OCI-LY7 (cell line): ENCODE measurements around the gene PLEKHA5.

Source experiments
- EZH2phosphoT487 ChIP-seq: fragments of 200-600 bp; sonication (generic); IDR thresholded peaks from 2 replicates; pipeline ENCODE4 v1.6.1; 2018; ENCODE audit warnings: low read depth, borderline replicate concordance, mild to moderate bottlenecking, mixed run types, antibody characterized with exemption, low read length, moderate library complexity, mixed read lengths
- TF ChIP-seq, protein P1 (sequence below): fragments of 200-600 bp; sonication (generic); conservative IDR thresholded peaks from 2 replicates; pipeline ENCODE4 v1.5.1; 2014; ENCODE audit warnings: mild to moderate bottlenecking, antibody characterized with exemption, low read length, moderate library complexity, mixed read lengths

DNA sequence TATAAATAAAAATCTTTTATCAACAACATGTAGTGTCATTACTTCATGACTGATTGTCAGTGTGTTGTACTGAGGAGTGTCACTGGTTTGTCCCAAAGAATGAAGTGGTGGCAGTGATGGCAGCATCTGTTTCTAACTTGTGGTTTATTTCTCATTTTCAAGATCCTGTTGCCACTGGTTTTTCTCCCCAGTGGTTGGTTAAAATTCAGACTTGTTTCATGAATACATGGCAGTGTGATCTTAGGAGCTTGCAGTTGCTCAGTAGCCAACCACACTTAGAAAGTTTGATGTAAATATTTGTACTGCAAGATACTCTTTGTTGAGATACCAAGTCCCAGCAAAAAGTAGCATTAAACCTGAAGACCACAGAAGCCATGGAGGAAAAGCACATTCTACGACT lies 69.8 kb downstream of the PLEKHA5 start:
- TF ChIP-seq, protein P1, sequence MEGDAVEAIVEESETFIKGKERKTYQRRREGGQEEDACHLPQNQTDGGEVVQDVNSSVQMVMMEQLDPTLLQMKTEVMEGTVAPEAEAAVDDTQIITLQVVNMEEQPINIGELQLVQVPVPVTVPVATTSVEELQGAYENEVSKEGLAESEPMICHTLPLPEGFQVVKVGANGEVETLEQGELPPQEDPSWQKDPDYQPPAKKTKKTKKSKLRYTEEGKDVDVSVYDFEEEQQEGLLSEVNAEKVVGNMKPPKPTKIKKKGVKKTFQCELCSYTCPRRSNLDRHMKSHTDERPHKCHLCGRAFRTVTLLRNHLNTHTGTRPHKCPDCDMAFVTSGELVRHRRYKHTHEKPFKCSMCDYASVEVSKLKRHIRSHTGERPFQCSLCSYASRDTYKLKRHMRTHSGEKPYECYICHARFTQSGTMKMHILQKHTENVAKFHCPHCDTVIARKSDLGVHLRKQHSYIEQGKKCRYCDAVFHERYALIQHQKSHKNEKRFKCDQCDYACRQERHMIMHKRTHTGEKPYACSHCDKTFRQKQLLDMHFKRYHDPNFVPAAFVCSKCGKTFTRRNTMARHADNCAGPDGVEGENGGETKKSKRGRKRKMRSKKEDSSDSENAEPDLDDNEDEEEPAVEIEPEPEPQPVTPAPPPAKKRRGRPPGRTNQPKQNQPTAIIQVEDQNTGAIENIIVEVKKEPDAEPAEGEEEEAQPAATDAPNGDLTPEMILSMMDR = no peak
- TF ChIP-seq EZH2phosphoT487 = no peak
